SK-N-SH treated with all-trans-retinoic acid at 6 μM for 48 hours (cell line): ENCODE results near the gene ANTXR2.

Experiments used
- ATAC-seq: fragments of 200-7000 bp; cut with Tn5 transposase; 3 replicates; pipeline ENCODE4 v1.9.1; 2020; ENCODE audit warnings: mild to moderate bottlenecking, moderate library complexity
- ARNTL ChIP-seq: fragments of 450-650 bp; formaldehyde crosslinking; IDR thresholded peaks from 2 replicates; pipeline ENCODE4 v1.5.0; 2020; ENCODE audit warnings: low read depth, mild to moderate bottlenecking, moderate library complexity, borderline replicate concordance
- BACH2 ChIP-seq: fragments of 250-450 bp; sonication (Bioruptor Pico); IDR thresholded peaks from 2 replicates; pipeline ENCODE4 v1.9.0; 2021; ENCODE audit warnings: mild to moderate bottlenecking, borderline replicate concordance
- CSDC2 ChIP-seq: fragments of 250-450 bp; sonication (Bioruptor Pico); IDR thresholded peaks from 2 replicates; pipeline ENCODE4 v1.5.0; 2020; ENCODE audit warnings: mild to moderate bottlenecking, moderate library complexity
- ESRRG ChIP-seq: fragments of 250-450 bp; sonication (Bioruptor Pico); IDR thresholded peaks from 2 replicates; pipeline ENCODE4 v1.6.1; 2021; ENCODE audit warnings: mild to moderate bottlenecking
- GLIS3 ChIP-seq: fragments of 250-450 bp; sonication (Bioruptor Pico); IDR thresholded peaks from 2 replicates; pipeline ENCODE4 v1.5.0; 2020; ENCODE audit warnings: mild to moderate bottlenecking, moderate library complexity
- ISL1 ChIP-seq: fragments of 250-450 bp; sonication (Bioruptor Pico); IDR thresholded peaks from 2 replicates; pipeline ENCODE4 v2.1.2; 2022; ENCODE audit warnings: mild to moderate bottlenecking, moderate library complexity
- OSR1 ChIP-seq: fragments of 250-450 bp; sonication (Bioruptor Pico); IDR thresholded peaks from 2 replicates; pipeline ENCODE4 v1.8.0; 2022; ENCODE audit warnings: moderate library complexity, mild to moderate bottlenecking, inconsistent platforms
- PPARA ChIP-seq: fragments of 250-450 bp; sonication (Bioruptor Pico); IDR thresholded peaks from 2 replicates; pipeline ENCODE4 v1.5.0; 2020; ENCODE audit warnings: mild to moderate bottlenecking, borderline replicate concordance
- RARB ChIP-seq: fragments of 250-450 bp; sonication (Bioruptor Pico); IDR thresholded peaks from 2 replicates; pipeline ENCODE4 v1.8.0; 2021; ENCODE audit warnings: mild to moderate bottlenecking, moderate library complexity
- SNAI2 ChIP-seq: fragments of 250-450 bp; sonication (Bioruptor Pico); IDR thresholded peaks from 2 replicates; pipeline ENCODE4 v1.5.0; 2020; ENCODE audit warnings: mild to moderate bottlenecking, moderate library complexity
- TCF4 ChIP-seq: fragments of 250-450 bp; sonication (Bioruptor Pico); IDR thresholded peaks from 2 replicates; pipeline ENCODE4 v1.8.0; 2021; ENCODE audit warnings: mild to moderate bottlenecking, moderate library complexity, borderline replicate concordance
- TOX ChIP-seq: fragments of 250-450 bp; sonication (Bioruptor Pico); IDR thresholded peaks from 2 replicates; pipeline ENCODE4 v1.8.0; 2021; ENCODE audit warnings: mild to moderate bottlenecking, moderate library complexity, borderline replicate concordance
- ZC3H10 ChIP-seq: fragments of 250-450 bp; sonication (Bioruptor Pico); IDR thresholded peaks from 2 replicates; pipeline ENCODE4 v1.5.1; 2021; ENCODE audit warnings: mild to moderate bottlenecking, moderate library complexity
- ZFP3 ChIP-seq: fragments of 250-450 bp; sonication (Bioruptor Pico); IDR thresholded peaks from 2 replicates; pipeline ENCODE4 v1.5.0; 2020; ENCODE audit warnings: mild to moderate bottlenecking, moderate library complexity
- ZFP30 ChIP-seq: fragments of 450-650 bp; formaldehyde crosslinking; IDR thresholded peaks from 2 replicates; pipeline ENCODE4 v1.5.0; 2022; ENCODE audit warnings: mild to moderate bottlenecking, moderate library complexity
- ZNF565 ChIP-seq: fragments of 450-650 bp; formaldehyde crosslinking; conservative IDR thresholded peaks from 2 replicates; pipeline ENCODE4 v1.5.0; 2020; ENCODE audit warnings: low read depth, mild to moderate bottlenecking, moderate library complexity
- ZNF70 ChIP-seq: fragments of 450-650 bp; formaldehyde crosslinking; IDR thresholded peaks from 2 replicates; pipeline ENCODE4 v1.5.0; 2020; ENCODE audit warnings: mild to moderate bottlenecking, moderate library complexity
- TF ChIP-seq, protein P1 (sequence below): fragments of 250-450 bp; sonication (Bioruptor Pico); IDR thresholded peaks from 2 replicates; pipeline ENCODE4 v1.8.0; 2021; ENCODE audit warnings: low read depth, mild to moderate bottlenecking, moderate library complexity, borderline replicate concordance
- TF ChIP-seq, protein P2 (sequence below): fragments of 250-450 bp; sonication (Bioruptor Pico); IDR thresholded peaks from 2 replicates; pipeline ENCODE4 v1.8.0; 2020; ENCODE audit warnings: mild to moderate bottlenecking, moderate library complexity, borderline replicate concordance
- TF ChIP-seq, protein P3 (sequence below): fragments of 250-450 bp; sonication (Bioruptor Pico); IDR thresholded peaks from 2 replicates; pipeline ENCODE4 v1.5.1; 2020; ENCODE audit warnings: low read depth, mild to moderate bottlenecking, moderate library complexity
- TF ChIP-seq, protein P4 (sequence below): fragments of 250-450 bp; sonication (Bioruptor Pico); IDR thresholded peaks from 2 replicates; pipeline ENCODE4 v1.5.0; 2020; ENCODE audit warnings: mild to moderate bottlenecking, moderate library complexity

The ANTXR2 gene

DNA sequence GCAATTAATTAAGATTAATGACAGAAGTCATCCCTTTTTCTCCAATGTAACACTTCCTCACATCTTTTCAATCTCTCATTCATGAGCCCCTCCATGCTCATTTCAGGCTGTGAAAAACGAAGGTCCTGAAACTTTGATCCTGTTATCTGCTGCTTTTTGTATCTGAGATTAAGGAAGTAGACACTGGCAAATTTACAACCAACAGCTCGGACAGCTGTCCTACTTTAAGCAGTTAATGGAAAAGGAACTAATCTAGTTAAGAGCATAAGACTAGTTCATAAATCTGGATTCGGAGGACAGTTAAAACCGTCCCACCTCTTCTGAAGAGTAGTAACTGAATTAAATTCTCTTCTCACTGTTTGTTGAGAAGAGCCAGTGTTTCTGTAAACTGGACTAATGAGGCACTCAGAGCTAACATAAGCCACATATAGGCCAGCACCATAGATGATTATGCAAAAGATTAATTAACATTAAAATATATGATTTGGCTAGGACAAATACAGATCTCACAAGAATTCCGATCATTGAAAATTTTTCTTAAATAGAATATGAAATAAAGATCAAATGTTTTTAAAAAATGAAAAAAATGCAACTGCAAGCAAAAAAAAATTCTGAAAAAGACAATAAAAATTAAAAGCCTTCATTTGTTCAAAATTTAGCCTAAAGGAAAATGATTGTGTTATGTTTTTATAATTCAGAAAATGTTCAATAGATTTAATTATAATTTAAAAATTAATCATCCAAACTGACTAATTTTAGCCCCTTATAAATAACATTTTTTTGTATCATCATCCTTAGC lies 114.4 kb downstream of the ANTXR2 start:
- TF ChIP-seq, protein P1, sequence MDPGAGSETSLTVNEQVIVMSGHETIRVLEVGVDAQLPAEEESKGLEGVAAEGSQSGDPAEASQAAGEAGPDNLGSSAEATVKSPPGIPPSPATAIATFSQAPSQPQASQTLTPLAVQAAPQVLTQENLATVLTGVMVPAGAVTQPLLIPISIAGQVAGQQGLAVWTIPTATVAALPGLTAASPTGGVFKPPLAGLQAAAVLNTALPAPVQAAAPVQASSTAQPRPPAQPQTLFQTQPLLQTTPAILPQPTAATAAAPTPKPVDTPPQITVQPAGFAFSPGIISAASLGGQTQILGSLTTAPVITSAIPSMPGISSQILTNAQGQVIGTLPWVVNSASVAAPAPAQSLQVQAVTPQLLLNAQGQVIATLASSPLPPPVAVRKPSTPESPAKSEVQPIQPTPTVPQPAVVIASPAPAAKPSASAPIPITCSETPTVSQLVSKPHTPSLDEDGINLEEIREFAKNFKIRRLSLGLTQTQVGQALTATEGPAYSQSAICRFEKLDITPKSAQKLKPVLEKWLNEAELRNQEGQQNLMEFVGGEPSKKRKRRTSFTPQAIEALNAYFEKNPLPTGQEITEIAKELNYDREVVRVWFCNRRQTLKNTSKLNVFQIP (CRISPR knock-in tag), result no peak
- TF ChIP-seq, protein P2, sequence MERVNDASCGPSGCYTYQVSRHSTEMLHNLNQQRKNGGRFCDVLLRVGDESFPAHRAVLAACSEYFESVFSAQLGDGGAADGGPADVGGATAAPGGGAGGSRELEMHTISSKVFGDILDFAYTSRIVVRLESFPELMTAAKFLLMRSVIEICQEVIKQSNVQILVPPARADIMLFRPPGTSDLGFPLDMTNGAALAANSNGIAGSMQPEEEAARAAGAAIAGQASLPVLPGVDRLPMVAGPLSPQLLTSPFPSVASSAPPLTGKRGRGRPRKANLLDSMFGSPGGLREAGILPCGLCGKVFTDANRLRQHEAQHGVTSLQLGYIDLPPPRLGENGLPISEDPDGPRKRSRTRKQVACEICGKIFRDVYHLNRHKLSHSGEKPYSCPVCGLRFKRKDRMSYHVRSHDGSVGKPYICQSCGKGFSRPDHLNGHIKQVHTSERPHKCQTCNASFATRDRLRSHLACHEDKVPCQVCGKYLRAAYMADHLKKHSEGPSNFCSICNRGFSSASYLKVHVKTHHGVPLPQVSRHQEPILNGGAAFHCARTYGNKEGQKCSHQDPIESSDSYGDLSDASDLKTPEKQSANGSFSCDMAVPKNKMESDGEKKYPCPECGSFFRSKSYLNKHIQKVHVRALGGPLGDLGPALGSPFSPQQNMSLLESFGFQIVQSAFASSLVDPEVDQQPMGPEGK (CRISPR knock-in tag), result 0 out of 2 replicates have a peak, but pooled peaks have one; percentile 46
- no peak for TF ChIP-seq PPARA (CRISPR knock-in tag)
- TF ChIP-seq TCF4, result no peak
- TF ChIP-seq ISL1 (CRISPR knock-in tag), result peak; percentile 89
- ATAC-seq, result peak; percentile 28; the same call in 2 of the 3 replicates

DNA sequence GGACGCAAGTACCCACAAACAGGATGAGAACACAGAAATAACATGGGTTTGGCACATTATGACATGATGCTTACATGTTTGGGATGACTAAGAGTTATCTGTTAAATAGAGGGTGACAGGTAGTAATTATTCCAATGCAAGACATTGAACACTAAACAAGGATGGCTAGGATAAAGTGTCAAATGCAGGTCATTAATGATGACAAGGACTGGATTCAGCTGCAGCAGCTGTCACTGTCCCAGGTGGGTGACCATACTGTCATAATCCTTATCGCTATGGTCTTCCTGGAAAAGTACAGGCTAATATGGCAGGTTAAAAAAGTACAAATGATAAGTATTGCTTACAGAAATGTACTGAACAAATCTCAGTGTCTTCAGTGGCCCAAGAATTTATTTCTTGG lies 123.9 kb downstream of the ANTXR2 start:
- no peak for TF ChIP-seq ESRRG (CRISPR knock-in tag)
- TF ChIP-seq ZC3H10 (CRISPR knock-in tag), result no peak
- TF ChIP-seq CSDC2 (CRISPR knock-in tag), result no peak
- TF ChIP-seq ZNF565 (CRISPR knock-in tag), result no peak
- no peak for TF ChIP-seq ARNTL (CRISPR knock-in tag)
- no peak for TF ChIP-seq PPARA (CRISPR knock-in tag)
- no peak for TF ChIP-seq GLIS3 (CRISPR knock-in tag)
- TF ChIP-seq ZNF70 (CRISPR knock-in tag), result no peak
- TF ChIP-seq, protein P3, sequence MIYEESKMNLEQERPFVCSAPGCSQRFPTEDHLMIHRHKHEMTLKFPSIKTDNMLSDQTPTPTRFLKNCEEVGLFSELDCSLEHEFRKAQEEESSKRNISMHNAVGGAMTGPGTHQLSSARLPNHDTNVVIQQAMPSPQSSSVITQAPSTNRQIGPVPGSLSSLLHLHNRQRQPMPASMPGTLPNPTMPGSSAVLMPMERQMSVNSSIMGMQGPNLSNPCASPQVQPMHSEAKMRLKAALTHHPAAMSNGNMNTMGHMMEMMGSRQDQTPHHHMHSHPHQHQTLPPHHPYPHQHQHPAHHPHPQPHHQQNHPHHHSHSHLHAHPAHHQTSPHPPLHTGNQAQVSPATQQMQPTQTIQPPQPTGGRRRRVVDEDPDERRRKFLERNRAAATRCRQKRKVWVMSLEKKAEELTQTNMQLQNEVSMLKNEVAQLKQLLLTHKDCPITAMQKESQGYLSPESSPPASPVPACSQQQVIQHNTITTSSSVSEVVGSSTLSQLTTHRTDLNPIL (CRISPR knock-in tag), result no peak
- TF ChIP-seq OSR1, result no peak
- no peak for TF ChIP-seq ISL1 (CRISPR knock-in tag)
- no peak for TF ChIP-seq ZFP30
- no peak for TF ChIP-seq SNAI2 (CRISPR knock-in tag)
- no peak for TF ChIP-seq ZFP3 (CRISPR knock-in tag)
- TF ChIP-seq, protein P4, sequence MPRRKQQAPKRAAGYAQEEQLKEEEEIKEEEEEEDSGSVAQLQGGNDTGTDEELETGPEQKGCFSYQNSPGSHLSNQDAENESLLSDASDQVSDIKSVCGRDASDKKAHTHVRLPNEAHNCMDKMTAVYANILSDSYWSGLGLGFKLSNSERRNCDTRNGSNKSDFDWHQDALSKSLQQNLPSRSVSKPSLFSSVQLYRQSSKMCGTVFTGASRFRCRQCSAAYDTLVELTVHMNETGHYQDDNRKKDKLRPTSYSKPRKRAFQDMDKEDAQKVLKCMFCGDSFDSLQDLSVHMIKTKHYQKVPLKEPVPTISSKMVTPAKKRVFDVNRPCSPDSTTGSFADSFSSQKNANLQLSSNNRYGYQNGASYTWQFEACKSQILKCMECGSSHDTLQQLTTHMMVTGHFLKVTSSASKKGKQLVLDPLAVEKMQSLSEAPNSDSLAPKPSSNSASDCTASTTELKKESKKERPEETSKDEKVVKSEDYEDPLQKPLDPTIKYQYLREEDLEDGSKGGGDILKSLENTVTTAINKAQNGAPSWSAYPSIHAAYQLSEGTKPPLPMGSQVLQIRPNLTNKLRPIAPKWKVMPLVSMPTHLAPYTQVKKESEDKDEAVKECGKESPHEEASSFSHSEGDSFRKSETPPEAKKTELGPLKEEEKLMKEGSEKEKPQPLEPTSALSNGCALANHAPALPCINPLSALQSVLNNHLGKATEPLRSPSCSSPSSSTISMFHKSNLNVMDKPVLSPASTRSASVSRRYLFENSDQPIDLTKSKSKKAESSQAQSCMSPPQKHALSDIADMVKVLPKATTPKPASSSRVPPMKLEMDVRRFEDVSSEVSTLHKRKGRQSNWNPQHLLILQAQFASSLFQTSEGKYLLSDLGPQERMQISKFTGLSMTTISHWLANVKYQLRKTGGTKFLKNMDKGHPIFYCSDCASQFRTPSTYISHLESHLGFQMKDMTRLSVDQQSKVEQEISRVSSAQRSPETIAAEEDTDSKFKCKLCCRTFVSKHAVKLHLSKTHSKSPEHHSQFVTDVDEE (CRISPR knock-in tag), result no peak
- TF ChIP-seq, protein P1 (CRISPR knock-in tag), result no peak
- TF ChIP-seq TCF4, result no peak
- no peak for TF ChIP-seq BACH2 (CRISPR knock-in tag)
- no peak for TF ChIP-seq TOX
- TF ChIP-seq RARB (CRISPR knock-in tag), result no peak

DNA sequence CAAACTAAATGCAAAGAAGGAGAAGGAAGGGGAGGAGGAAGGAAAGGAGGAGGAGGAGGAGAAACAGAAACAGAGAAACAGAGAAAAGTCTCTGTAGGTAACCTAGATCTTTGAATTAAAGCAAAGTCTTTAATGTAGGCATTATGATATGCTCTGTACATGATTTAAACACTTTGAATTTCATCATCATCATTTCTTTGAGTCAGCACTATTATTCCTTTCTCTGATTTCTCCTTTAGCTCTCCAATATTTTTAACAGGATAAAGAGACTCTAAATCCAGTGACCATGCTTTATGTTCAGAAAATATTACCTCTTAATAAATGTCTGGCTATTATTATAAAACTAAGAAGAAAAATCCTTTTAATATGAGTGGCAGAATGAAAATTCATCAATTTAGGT lies 124.3 kb downstream of the ANTXR2 start:
- TF ChIP-seq, protein P3 (CRISPR knock-in tag), result no peak
- ATAC-seq, result no peak

More for the DNA sequence above, 123.9 kb downstream of the ANTXR2 start:
- no peak for ATAC-seq
